OCI-LY7 (cell line): ENCODE data around the gene DAB1. TPM values are rescaled to one million over a fixed set of nuclear protein-coding genes. Genes with fewer than 3 reads are reported as not detected.

ENCODE experiments used
- BruUV-seq: library from RNA; stranded (reverse); fragments of 400-500 nt; replicated peaks from 2 replicates; lab custom pipeline; 2021; lab: Mats Ljungman, UMichigan
- CTCF ChIA-PET: fragments of 300-600 bp; sonication (Branson Sonifier 250); formaldehyde crosslinking; loops from one replicate; lab custom pipeline; 2022; ENCODE audit warnings: antibody characterized with exemption; ENCODE audit not compliant: unreplicated experiment; lab: Charles Lee
- POLR2A ChIA-PET: fragments of 300-600 bp; sonication (Branson Sonifier 250); formaldehyde crosslinking; loops from one replicate; lab custom pipeline; 2022; ENCODE audit warnings: antibody characterized with exemption; lab: Charles Lee
- DNase-seq: peaks from one replicate; pipeline ENCODE4 v3.0.0-alpha.2; 2015; ENCODE audit warnings: low spot score
- H2AFZ ChIP-seq: fragments of 200-600 bp; sonication (generic), shearing (Covaris generic); 2 replicates; pipeline ENCODE4 v1.6.1; 2014; ENCODE audit warnings: mild to moderate bottlenecking, antibody characterized with exemption, low read length, moderate library complexity
- H3K27ac ChIP-seq: fragments of 200-600 bp; sonication (generic); 2 replicates; pipeline ENCODE4 v1.5.1; 2014; ENCODE audit warnings: mixed run types, low read depth, mild to moderate bottlenecking, moderate library complexity, low read length, inconsistent platforms; ENCODE audit not compliant: poor library complexity, severe bottlenecking
- H3K36me3 ChIP-seq: fragments of 200-600 bp; sonication (generic); 2 replicates; pipeline ENCODE4 v1.6.1; 2014; ENCODE audit warnings: mild to moderate bottlenecking, antibody characterized with exemption, low read length, moderate library complexity, mixed read lengths; ENCODE audit not compliant: insufficient read depth
- H3K4me1 ChIP-seq: fragments of 200-600 bp; sonication (generic); 2 replicates; pipeline ENCODE4 v1.5.1; 2014; ENCODE audit warnings: mild to moderate bottlenecking, low read length; ENCODE audit not compliant: insufficient read depth, poor library complexity, severe bottlenecking
- H3K4me2 ChIP-seq: fragments of 200-600 bp; sonication (generic); 2 replicates; pipeline ENCODE4 v1.6.1; 2014; ENCODE audit warnings: mild to moderate bottlenecking, low read length
- H3K4me3 ChIP-seq: fragments of 200-600 bp; sonication (generic); 2 replicates; pipeline ENCODE4 v1.5.1; 2014; ENCODE audit warnings: mild to moderate bottlenecking, low read depth, low read length; ENCODE audit not compliant: poor library complexity, severe bottlenecking
- H3K79me2 ChIP-seq: fragments of 200-600 bp; sonication (generic); 2 replicates; pipeline ENCODE4 v1.6.1; 2016; ENCODE audit warnings: low read depth, mild to moderate bottlenecking, low read length, moderate library complexity, mixed read lengths; ENCODE audit not compliant: insufficient read depth
- H3K9me2 ChIP-seq: fragments of 200-600 bp; sonication (generic); 2 replicates; pipeline ENCODE4 v1.6.1; 2016; ENCODE audit warnings: mild to moderate bottlenecking, low read length, mixed read lengths; ENCODE audit not compliant: insufficient read depth
- H3K9me3 ChIP-seq: fragments of 200-600 bp; sonication (generic); 2 replicates; pipeline ENCODE4 v1.6.1; 2014; ENCODE audit warnings: mild to moderate bottlenecking, mixed run types, low read length, mixed read lengths
- H4K20me1 ChIP-seq: fragments of 200-600 bp; sonication (generic); 2 replicates; pipeline ENCODE4 v1.6.1; 2014; ENCODE audit warnings: mild to moderate bottlenecking, antibody characterized with exemption, low read length, moderate library complexity, mixed read lengths; ENCODE audit not compliant: insufficient read depth
- EZH2phosphoT487 ChIP-seq: fragments of 200-600 bp; sonication (generic); IDR thresholded peaks from 2 replicates; pipeline ENCODE4 v1.6.1; 2018; ENCODE audit warnings: low read depth, borderline replicate concordance, mild to moderate bottlenecking, mixed run types, antibody characterized with exemption, low read length, moderate library complexity, mixed read lengths
- intact Hi-C: fragments of 100-400 bp; cut with micrococcal nuclease; formaldehyde crosslinking; loops from one replicate; pipeline ENCODE4 v1.10.0; 2022; ENCODE audit not compliant: unreplicated experiment
- total RNA-seq, 2 experiments: library from RNA; depleted of rRNA in 1 of 2; stranded (reverse); fragments of >200 nt in 1 of 2; shearing (Covaris generic) in 1 of 2; gene quantifications; 2 replicates each; pipeline ENCODE4 v1.2.3, GENCODE V29; 2014 to 2022
- TF ChIP-seq, protein P1 (sequence below): fragments of 200-600 bp; sonication (generic); conservative IDR thresholded peaks from 2 replicates; pipeline ENCODE4 v1.5.1; 2014; ENCODE audit warnings: mild to moderate bottlenecking, antibody characterized with exemption, low read length, moderate library complexity, mixed read lengths

DAB1 gene
- total RNA-seq, 2 experiments from 2014 or later = not detected

DNA sequence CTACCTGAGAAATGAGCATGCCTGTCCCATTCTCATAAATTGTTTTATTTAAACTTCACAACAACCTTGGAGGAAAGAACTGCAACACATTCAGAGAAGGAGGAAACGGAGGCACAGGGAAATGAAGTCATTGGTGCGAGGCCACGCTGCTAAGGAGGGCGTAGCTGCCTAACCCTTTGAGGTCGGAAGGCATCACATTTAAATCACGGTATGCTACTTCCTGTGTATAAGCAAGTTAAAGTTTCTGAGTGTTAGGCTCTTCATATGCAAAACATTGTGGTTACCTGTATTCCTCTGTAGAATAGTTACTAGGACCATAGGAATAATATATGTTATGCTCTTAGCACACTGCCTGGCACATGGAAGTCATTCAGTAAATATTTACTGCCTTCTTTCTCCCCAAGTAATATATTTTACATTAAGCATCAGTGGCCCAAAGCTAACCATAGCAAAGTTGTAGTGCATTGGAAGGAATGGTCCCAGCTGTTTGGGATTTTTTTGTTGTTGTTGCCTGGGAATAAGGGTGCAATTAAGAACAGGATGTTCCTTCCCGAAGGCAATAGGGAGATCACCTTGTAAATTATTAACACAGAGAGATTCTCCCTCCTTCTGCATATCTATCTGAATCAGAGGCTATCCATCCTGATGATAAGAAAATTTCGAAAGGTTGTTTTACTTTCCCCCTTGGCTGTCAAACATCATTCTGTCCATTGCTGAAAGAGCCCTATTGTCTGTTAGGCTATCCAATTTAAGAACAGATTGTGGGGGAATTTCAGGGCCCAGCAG lies 265.8 kb downstream of the DAB1 start:
- TF ChIP-seq, protein P1, sequence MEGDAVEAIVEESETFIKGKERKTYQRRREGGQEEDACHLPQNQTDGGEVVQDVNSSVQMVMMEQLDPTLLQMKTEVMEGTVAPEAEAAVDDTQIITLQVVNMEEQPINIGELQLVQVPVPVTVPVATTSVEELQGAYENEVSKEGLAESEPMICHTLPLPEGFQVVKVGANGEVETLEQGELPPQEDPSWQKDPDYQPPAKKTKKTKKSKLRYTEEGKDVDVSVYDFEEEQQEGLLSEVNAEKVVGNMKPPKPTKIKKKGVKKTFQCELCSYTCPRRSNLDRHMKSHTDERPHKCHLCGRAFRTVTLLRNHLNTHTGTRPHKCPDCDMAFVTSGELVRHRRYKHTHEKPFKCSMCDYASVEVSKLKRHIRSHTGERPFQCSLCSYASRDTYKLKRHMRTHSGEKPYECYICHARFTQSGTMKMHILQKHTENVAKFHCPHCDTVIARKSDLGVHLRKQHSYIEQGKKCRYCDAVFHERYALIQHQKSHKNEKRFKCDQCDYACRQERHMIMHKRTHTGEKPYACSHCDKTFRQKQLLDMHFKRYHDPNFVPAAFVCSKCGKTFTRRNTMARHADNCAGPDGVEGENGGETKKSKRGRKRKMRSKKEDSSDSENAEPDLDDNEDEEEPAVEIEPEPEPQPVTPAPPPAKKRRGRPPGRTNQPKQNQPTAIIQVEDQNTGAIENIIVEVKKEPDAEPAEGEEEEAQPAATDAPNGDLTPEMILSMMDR = no peak
- no peak for TF ChIP-seq EZH2phosphoT487
- H3K9me2 ChIP-seq = no peaks in the 10 kb centered on the region

DNA sequence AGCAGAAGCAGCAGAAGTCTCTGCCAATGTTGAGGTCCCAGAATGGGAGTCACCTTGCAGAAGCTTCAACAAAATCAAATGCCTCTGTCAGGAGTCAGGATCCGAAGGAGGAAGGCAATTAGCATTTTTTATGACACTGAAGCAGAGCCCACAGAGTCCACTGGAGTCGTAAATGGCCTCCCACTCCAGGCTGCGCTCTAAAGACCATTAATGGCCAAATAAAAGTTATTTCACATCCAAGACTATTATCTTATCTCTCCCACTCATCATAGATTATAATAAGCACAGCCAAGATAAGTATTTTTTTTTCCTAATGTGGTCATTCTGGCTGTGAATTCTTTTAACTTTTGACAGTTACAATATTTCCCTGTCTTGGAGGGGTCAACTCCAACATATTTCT lies 267.0 kb downstream of the DAB1 start:
- intact Hi-C loops = no loop called here
- H4K20me1 ChIP-seq = no peaks in the 10 kb centered on the region

More for the DNA sequence above, 265.8 kb downstream of the DAB1 start:
- Histone ChIP-seq H3K36me3 (no peaks in the 10 kb centered on the region), H3K9me3 (no peaks in the 10 kb centered on the region), H2AFZ (0 out of 2 replicates have a peak overlapping the region, but pooled peaks have one; percentile 25), H3K79me2 (no peaks in the 10 kb centered on the region), H3K4me2 (peak overlapping the region; percentile 28; the same call in 1 of the 2 replicates), H4K20me1 (no peaks in the 10 kb centered on the region), H3K4me1 (peaks cover 6% of the 10 kb centered on the region), H3K4me3 (no peak overlapping the region), H3K27ac (no peak overlapping the region)
- CTCF ChIA-PET = no interaction called here
- no TSS peak for BruUV-seq
- intact Hi-C loops = no loop called here
- POLR2A ChIA-PET = interaction anchor here (0.5 kb wide), 1 partner anchor 344 kb away, joined by 4 read pairs; no protein-coding TSS in a partner anchor
- DNase-seq = peak; percentile 2

More for the DNA sequence above, 267.0 kb downstream of the DAB1 start:
- CTCF ChIA-PET = no interaction called here
- no peak overlapping the region for H3K4me3 ChIP-seq
- H2AFZ ChIP-seq = no peak overlapping the region
- H3K9me3 ChIP-seq = no peaks in the 10 kb centered on the region
- H3K27ac ChIP-seq = no peak overlapping the region
- no TSS peak for BruUV-seq
- peaks cover 6% of the 10 kb centered on the region for H3K4me1 ChIP-seq
- H3K79me2 ChIP-seq = no peaks in the 10 kb centered on the region
- 0 out of 2 replicates have a peak overlapping the region, but pooled peaks have one; percentile 28 for H3K4me2 ChIP-seq
- no peaks in the 10 kb centered on the region for H3K36me3 ChIP-seq
- POLR2A ChIA-PET = interaction anchor here (0.5 kb wide), 1 partner anchor 58 kb away, joined by 3 read pairs; no protein-coding TSS in a partner anchor
- DNase-seq = no peak
- TF ChIP-seq, protein P1 = no peak
- no peak for TF ChIP-seq EZH2phosphoT487
- H3K9me2 ChIP-seq = no peaks in the 10 kb centered on the region
